ENCODE results near the gene ADCY9.
"Not testable (repeated sequence)": the region's sequence is repeated elsewhere in the genome, so short reads cannot be mapped to it uniquely, and the experiment has no call there.

ADCY9 gene

GRCh38 chr16:4042581-4042980 lies 73.7 kb downstream of the ADCY9 start:
- no peak for DNase-seq (ENCODE audit: extremely low read depth in 1 of 2, low read depth in 1 of 2)

GRCh38 chr16:4038448-4038847 lies 77.8 kb downstream of the ADCY9 start:
- DNase-seq (ENCODE audit: extremely low read depth in 1 of 2, low read depth in 1 of 2) = no peak

- DNase-seq (ENCODE audit: extremely low read depth in 1 of 2, low read depth in 1 of 2) = not testable (repeated sequence)
Observed at GRCh38 chr16:4036952-4037351, 79.3 kb downstream of the ADCY9 start.

- no peak for DNase-seq (ENCODE audit: extremely low read depth in 1 of 2, low read depth in 1 of 2)
Observed at GRCh38 chr16:4034963-4035362, 81.3 kb downstream of the ADCY9 start.

- no peak for DNase-seq (ENCODE audit: extremely low read depth in 1 of 2, low read depth in 1 of 2)
Observed at GRCh38 chr16:4033951-4034350, 82.3 kb downstream of the ADCY9 start.

GRCh38 chr16:4032768-4033167 lies 83.5 kb downstream of the ADCY9 start:
- peak in 1 of 2 donors; percentile 4 for DNase-seq (ENCODE audit: extremely low read depth in 1 of 2, low read depth in 1 of 2)

- no peak for DNase-seq (ENCODE audit: extremely low read depth in 1 of 2, low read depth in 1 of 2)
Observed at GRCh38 chr16:4028144-4028543, 88.1 kb downstream of the ADCY9 start.

GRCh38 chr16:4026854-4027253 lies 89.4 kb downstream of the ADCY9 start:
- no peak for DNase-seq (ENCODE audit: extremely low read depth in 1 of 2, low read depth in 1 of 2)

- DNase-seq (ENCODE audit: extremely low read depth in 1 of 2, low read depth in 1 of 2) = no peak
Observed at GRCh38 chr16:4025428-4025827, 90.8 kb downstream of the ADCY9 start.

- DNase-seq (ENCODE audit: extremely low read depth in 1 of 2, low read depth in 1 of 2) = no peak
Observed at GRCh38 chr16:4021916-4022315, 94.3 kb downstream of the ADCY9 start.

GRCh38 chr16:4021070-4021779 lies 95.0 kb downstream of the ADCY9 start:
- DNase-seq (ENCODE audit: extremely low read depth in 1 of 2, low read depth in 1 of 2) = no peak

GRCh38 chr16:4019371-4019791 lies 96.9 kb downstream of the ADCY9 start:
- DNase-seq (ENCODE audit: extremely low read depth in 1 of 2, low read depth in 1 of 2) = no peak

GRCh38 chr16:4018391-4018790 lies 97.9 kb downstream of the ADCY9 start:
- no peak for DNase-seq (ENCODE audit: extremely low read depth in 1 of 2, low read depth in 1 of 2)

GRCh38 chr16:4017807-4018206 lies 98.4 kb downstream of the ADCY9 start:
- DNase-seq (ENCODE audit: extremely low read depth in 1 of 2, low read depth in 1 of 2) = no peak

GRCh38 chr16:4016658-4017057 lies 99.6 kb downstream of the ADCY9 start:
- DNase-seq (ENCODE audit: extremely low read depth in 1 of 2, low read depth in 1 of 2) = no peak

GRCh38 chr16:4016005-4016352 lies 100.3 kb downstream of the ADCY9 start:
- DNase-seq (ENCODE audit: extremely low read depth in 1 of 2, low read depth in 1 of 2) = no peak

- DNase-seq (ENCODE audit: extremely low read depth in 1 of 2, low read depth in 1 of 2) = no peak
Observed at GRCh38 chr16:4015275-4016004, 100.8 kb downstream of the ADCY9 start.

GRCh38 chr16:4011940-4012629 lies 104.2 kb downstream of the ADCY9 start:
- no peak for DNase-seq (ENCODE audit: extremely low read depth in 1 of 2, low read depth in 1 of 2)

- no peak for DNase-seq (ENCODE audit: extremely low read depth in 1 of 2, low read depth in 1 of 2)
Observed at GRCh38 chr16:4011225-4011939, 104.9 kb downstream of the ADCY9 start.

- no peak for DNase-seq (ENCODE audit: extremely low read depth in 1 of 2, low read depth in 1 of 2)
Observed at GRCh38 chr16:4010225-4011158, 105.8 kb downstream of the ADCY9 start.
